ENCODE data around the gene EVA1B.

The EVA1B gene

DNA sequence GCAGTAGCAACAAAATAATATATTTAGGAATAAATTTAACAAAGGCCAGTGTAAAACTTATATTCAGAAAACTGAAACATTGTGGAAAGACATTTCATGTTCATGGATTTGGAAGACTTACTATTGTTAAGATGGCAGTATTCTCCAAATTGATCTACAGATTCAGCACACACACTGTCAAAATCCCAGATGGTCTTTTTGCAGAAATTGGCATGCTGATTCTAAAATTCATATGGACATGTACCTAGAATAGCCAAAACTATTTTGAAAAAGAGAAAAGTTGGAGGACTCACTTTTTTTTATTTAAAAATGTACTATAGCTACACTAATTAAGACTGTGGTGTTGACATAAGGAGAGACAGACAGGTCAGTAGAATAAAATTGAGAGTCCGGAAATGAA lies 49.2 kb downstream of the EVA1B start:
- no peak for DNase-seq

DNA sequence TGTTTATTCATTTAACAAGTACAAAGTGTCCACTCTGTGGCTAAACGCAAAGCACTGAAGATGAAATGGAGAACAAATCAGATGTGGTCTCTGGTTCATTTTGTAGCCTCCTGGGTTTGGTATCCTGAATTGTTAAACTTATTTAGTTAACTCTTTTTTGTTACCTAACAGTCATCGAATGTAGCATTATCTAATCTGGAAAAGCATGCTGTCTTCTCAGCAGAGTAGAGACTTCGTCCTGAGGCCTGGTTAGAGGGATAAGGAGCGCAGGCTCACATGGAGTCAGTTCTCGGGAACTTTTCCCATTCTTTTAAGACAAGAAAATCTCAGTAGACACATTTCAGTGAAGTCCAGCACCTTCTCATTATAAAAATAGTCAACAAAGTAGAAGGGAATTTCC lies 50.4 kb downstream of the EVA1B start:
- no peak for DNase-seq

Measured in stimulated activated CD4-positive, alpha-beta T cell treated with anti-CD3 and anti-CD28 coated beads, Interleukin-15, amount 100 ng/mL, for 24 hours (primary cell).